WI38 (cell line): ENCODE measurements around the gene CCDC183.

Experiments
- H3K4me3 ChIP-seq: 2 replicates; pipeline ENCODE4 v1.5.1; 2011; ENCODE audit warnings: low read depth, mild to moderate bottlenecking, control low read depth, low read length
- CTCF ChIP-seq: IDR thresholded peaks from 2 replicates; pipeline ENCODE4 v1.5.1; 2012; ENCODE audit warnings: low read depth, mild to moderate bottlenecking, control low read depth, low read length

Gene CCDC183

GRCh38 chr9:136852664-136853595 is 56.8 kb downstream of the CCDC183 start:
- TF ChIP-seq CTCF = no peak
- no peak overlapping the region for H3K4me3 ChIP-seq

DNA sequence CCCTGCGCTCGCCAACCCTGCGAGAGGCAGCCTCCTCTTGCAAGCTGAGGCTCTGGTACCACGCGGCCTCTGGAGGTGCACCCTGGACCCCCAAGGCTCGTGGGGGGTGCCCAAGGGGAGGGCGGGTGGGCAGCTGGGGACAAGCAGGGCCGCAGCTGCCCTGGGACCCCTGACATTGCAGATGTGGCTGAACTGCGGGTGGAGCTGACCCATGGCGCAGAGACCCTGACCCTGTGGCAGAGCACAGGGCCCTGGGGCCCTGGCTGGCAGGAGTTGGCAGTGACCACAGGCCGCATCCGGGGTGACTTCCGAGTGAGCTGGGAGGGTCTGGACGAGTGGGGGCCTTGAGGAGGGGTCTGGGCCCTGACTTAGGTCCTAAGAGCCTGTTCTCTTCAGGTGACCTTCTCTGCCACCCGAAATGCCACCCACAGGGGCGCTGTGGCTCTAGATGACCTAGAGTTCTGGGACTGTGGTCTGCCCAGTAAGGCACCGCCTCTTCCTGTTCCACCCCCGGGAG is 57.5 kb downstream of the CCDC183 start:
- H3K4me3 ChIP-seq = no peak overlapping the region
- no peak for TF ChIP-seq CTCF

GRCh38 chr9:136854113-136854841 is 58.1 kb downstream of the CCDC183 start:
- TF ChIP-seq CTCF = no peak
- no peak overlapping the region for H3K4me3 ChIP-seq

GRCh38 chr9:136854842-136855460 is 58.8 kb downstream of the CCDC183 start:
- TF ChIP-seq CTCF = no peak
- no peak overlapping the region for H3K4me3 ChIP-seq

DNA sequence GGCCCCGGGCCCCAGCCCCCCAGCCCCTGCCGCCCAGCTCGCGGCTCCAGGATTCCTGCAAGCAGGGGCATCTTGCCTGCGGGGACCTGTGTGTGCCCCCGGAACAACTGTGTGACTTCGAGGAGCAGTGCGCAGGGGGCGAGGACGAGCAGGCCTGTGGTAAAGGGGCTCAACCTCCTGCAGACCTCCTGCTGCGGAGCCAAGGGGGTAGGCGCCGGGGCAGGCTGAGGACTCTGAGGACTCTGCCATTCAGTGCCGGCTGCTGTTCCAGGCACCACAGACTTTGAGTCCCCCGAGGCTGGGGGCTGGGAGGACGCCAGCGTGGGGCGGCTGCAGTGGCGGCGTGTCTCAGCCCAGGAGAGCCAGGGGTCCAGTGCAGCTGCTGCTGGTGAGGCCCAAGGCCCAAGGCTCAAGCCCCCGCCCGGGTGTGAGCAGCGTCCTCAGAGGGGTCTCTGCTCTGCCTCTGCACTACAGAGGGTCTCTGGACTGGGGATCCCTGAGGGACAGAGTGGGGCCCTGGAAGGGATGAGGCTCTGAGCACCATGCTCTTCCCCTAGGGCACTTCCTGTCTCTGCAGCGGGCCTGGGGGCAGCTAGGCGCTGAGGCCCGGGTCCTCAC is 59.4 kb downstream of the CCDC183 start:
- H3K4me3 ChIP-seq = no peak overlapping the region
- TF ChIP-seq CTCF = no peak

GRCh38 chr9:136856079-136856476 is 59.9 kb downstream of the CCDC183 start:
- no peak for TF ChIP-seq CTCF
- H3K4me3 ChIP-seq = no peak overlapping the region
